Measurements from ENCODE around the gene RTN3.

RTN3 gene

GRCh38 chr11:63699896-63700295 is 18.6 kb downstream of the RTN3 start:
- Mint-ChIP-seq H3K27me3 (no peaks in the 10 kb centered on the region), H3K4me1 (peaks cover 13% of the 10 kb centered on the region), H3K27ac (no peak overlapping the region), H3K4me3 (no peak overlapping the region), H3K9me3 (no peaks in the 10 kb centered on the region), H3K36me3 (peaks cover 5% of the 10 kb centered on the region)
- DNase-seq (ENCODE audit: low spot score in 2 of 2) (no peak), ATAC-seq (ENCODE audit: low read depth) (no peak)

GRCh38 chr11:63705526-63705925 is 24.2 kb downstream of the RTN3 start:
- no peak for ATAC-seq (ENCODE audit: low read depth)
- H3K27ac Mint-ChIP-seq: no peak overlapping the region
- peaks cover 2% of the 10 kb centered on the region for H3K36me3 Mint-ChIP-seq
- no peaks in the 10 kb centered on the region for H3K27me3 Mint-ChIP-seq
- no peak overlapping the region for H3K4me3 Mint-ChIP-seq
- peaks cover 5% of the 10 kb centered on the region for H3K4me1 Mint-ChIP-seq
- H3K9me3 Mint-ChIP-seq: no peaks in the 10 kb centered on the region
- no peak for DNase-seq (ENCODE audit: low spot score in 2 of 2)

DNA sequence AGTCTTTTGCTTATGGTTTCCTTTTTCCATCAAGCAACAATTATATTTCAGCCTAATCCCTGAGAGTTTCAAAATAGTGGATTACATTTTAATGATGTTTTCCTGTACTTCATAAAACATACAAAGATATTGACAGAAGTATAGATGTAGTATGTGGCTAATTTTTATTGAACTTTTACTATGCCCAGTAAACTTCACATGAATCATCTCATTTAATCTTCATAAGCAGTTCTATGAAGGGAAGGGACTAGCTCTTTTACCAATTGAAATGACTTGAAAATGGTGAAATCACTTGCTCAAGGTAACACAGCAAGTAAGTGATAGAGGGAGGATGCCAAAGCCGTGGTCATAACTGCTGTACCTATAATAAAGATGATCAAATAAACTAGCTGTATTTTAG is 27.5 kb downstream of the RTN3 start:
- H3K27ac Mint-ChIP-seq: no peak overlapping the region
- no peak overlapping the region for H3K4me3 Mint-ChIP-seq
- no peak for DNase-seq (ENCODE audit: low spot score in 2 of 2)
- no peaks in the 10 kb centered on the region for H3K36me3 Mint-ChIP-seq
- ATAC-seq (ENCODE audit: low read depth): no peak
- no peaks in the 10 kb centered on the region for H3K27me3 Mint-ChIP-seq
- peaks cover 3% of the 10 kb centered on the region for H3K4me1 Mint-ChIP-seq
- H3K9me3 Mint-ChIP-seq: no peaks in the 10 kb centered on the region

GRCh38 chr11:63709336-63709884 is 28.1 kb downstream of the RTN3 start:
- H3K4me3 Mint-ChIP-seq: no peak overlapping the region
- no peak overlapping the region for H3K27ac Mint-ChIP-seq
- no peaks in the 10 kb centered on the region for H3K27me3 Mint-ChIP-seq
- H3K36me3 Mint-ChIP-seq: peaks cover 1% of the 10 kb centered on the region
- peaks cover 3% of the 10 kb centered on the region for H3K4me1 Mint-ChIP-seq
- H3K9me3 Mint-ChIP-seq: no peaks in the 10 kb centered on the region
- no peak for ATAC-seq (ENCODE audit: low read depth)
- DNase-seq (ENCODE audit: low spot score in 2 of 2): no peak

DNA sequence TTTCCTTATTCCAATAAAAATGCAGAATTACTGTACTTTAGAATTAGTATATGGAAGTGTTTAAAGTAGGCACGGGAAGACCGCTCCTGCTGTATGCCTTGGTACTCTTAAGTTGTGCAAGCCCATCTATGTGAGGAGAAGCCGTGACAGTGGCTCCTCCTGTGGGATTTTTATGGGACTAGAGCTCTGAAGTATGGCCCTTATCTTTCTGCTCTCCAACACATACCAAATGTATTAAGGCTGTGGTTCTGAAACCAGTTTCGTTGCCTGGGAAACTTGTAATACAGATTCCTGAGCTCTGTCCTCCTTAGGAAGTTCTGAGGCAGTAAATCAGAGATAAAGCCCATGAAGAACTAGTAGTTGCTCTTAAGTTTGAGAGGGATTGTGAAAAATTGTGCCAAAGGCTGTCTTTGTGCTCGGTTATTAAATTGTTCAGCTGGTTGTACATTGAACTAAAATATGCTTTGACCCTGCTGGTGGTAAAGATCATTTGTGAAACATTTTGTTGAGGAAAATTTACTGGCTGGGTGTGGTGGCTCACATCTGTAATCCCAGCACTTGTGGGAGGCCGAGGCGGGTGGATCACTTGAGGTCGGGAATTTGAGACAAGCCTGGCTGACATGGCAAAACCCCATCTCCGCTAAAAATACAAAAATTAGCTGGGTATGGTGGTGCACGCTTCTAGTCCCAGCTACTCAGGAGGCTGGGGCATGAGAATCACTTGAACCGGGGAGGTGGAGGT is 29.3 kb downstream of the RTN3 start:
- ATAC-seq (ENCODE audit: low read depth) (no peak), DNase-seq (ENCODE audit: low spot score in 2 of 2) (no peak)
- no peaks in the 10 kb centered on the region for H3K9me3 Mint-ChIP-seq
- H3K4me3 Mint-ChIP-seq: no peak overlapping the region
- H3K27me3 Mint-ChIP-seq: no peaks in the 10 kb centered on the region
- no peak overlapping the region for H3K27ac Mint-ChIP-seq
- H3K36me3 Mint-ChIP-seq: peaks cover 3% of the 10 kb centered on the region
- H3K4me1 Mint-ChIP-seq: no peaks in the 10 kb centered on the region

DNA sequence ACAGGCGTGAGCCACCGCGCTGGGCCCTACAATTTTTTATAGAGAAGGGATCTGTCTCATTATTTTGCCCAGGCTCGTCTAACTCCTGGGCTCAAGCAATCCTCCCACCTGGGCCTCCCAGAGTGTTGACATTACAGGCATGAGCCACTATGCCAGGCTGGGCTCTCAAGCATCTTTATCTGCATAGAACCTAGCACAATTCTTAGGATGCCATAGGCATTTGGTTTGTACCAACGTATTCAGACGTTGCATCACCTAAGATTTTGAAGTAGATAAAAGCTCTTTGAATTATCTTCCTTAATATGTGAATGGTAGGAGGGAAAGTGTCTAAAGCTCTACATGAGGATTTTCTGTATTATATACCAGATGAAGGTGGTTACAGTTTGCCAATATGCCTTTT is 30.5 kb downstream of the RTN3 start:
- Mint-ChIP-seq H3K4me3 (no peak overlapping the region), H3K36me3 (peaks cover 3% of the 10 kb centered on the region), H3K27me3 (no peaks in the 10 kb centered on the region), H3K9me3 (no peaks in the 10 kb centered on the region), H3K27ac (no peak overlapping the region), H3K4me1 (no peaks in the 10 kb centered on the region)
- DNase-seq (ENCODE audit: low spot score in 2 of 2) (no peak), ATAC-seq (ENCODE audit: low read depth) (no peak)

DNA sequence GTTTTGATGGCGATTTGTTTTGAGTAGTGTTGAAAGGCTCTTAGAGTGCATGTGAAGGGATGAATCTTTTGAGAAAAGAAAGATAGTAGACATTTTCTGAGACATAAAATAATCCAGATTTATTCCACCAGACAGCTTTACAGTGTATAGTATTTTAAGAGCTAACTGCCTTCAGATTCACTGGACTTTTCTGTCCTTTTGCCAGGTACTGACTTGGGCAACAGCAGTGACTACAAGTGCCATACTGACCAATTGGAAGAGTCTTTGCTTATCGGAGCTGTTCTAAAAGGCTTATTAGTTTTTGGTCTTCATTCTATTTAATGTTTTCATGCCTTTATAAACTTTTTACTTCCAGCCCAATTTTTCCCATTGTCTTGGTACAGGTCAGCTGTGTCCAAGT is 32.5 kb downstream of the RTN3 start:
- no peak overlapping the region for H3K4me3 Mint-ChIP-seq
- H3K27ac Mint-ChIP-seq: no peak overlapping the region
- no peaks in the 10 kb centered on the region for H3K9me3 Mint-ChIP-seq
- no peaks in the 10 kb centered on the region for H3K27me3 Mint-ChIP-seq
- peaks cover 4% of the 10 kb centered on the region for H3K36me3 Mint-ChIP-seq
- no peak for ATAC-seq (ENCODE audit: low read depth)
- no peaks in the 10 kb centered on the region for H3K4me1 Mint-ChIP-seq
- DNase-seq (ENCODE audit: low spot score in 2 of 2): no peak

DNA sequence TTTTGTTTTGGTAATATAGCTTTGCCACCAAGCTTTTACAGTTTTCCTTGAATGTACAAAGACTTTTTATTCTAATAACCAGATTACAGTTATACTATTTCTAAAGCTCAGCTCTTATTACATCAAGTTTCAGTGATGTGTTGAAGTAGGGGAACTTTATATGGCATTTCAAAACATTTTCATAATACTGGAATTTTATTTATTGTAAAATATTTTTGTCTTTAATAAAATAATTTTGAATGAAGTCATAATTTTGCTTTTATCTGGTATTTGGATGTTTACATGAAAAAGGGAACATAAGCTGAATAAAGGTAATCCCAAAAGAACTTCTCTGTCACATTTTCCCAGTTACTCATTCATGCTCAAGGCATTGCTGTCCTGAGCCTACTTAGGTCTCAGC is 34.7 kb downstream of the RTN3 start:
- H3K27ac Mint-ChIP-seq: no peak overlapping the region
- H3K9me3 Mint-ChIP-seq: no peaks in the 10 kb centered on the region
- peaks cover 5% of the 10 kb centered on the region for H3K36me3 Mint-ChIP-seq
- H3K4me3 Mint-ChIP-seq: no peak overlapping the region
- no peak for DNase-seq (ENCODE audit: low spot score in 2 of 2)
- no peak for ATAC-seq (ENCODE audit: low read depth)
- H3K4me1 Mint-ChIP-seq: no peaks in the 10 kb centered on the region
- no peaks in the 10 kb centered on the region for H3K27me3 Mint-ChIP-seq

- Mint-ChIP-seq H3K9me3 (no peaks in the 10 kb centered on the region), H3K27ac (no peak overlapping the region), H3K4me3 (no peak overlapping the region), H3K4me1 (no peaks in the 10 kb centered on the region), H3K27me3 (no peaks in the 10 kb centered on the region), H3K36me3 (peaks cover 5% of the 10 kb centered on the region)
- DNase-seq (ENCODE audit: low spot score in 2 of 2): no peak
- ATAC-seq (ENCODE audit: low read depth): no peak
Measured at GRCh38 chr11:63719001-63719400, 37.7 kb downstream of the RTN3 start.

- DNase-seq (ENCODE audit: low spot score in 2 of 2) (no peak), ATAC-seq (ENCODE audit: low read depth) (no peak)
- no peaks in the 10 kb centered on the region for H3K27me3 Mint-ChIP-seq
- peaks cover 3% of the 10 kb centered on the region for H3K36me3 Mint-ChIP-seq
- no peak overlapping the region for H3K27ac Mint-ChIP-seq
- H3K4me1 Mint-ChIP-seq: no peaks in the 10 kb centered on the region
- no peak overlapping the region for H3K4me3 Mint-ChIP-seq
- H3K9me3 Mint-ChIP-seq: no peaks in the 10 kb centered on the region
Measured at GRCh38 chr11:63719987-63720386, 38.7 kb downstream of the RTN3 start.

- DNase-seq (ENCODE audit: low spot score in 2 of 2) (no peak), ATAC-seq (ENCODE audit: low read depth) (no peak)
- Mint-ChIP-seq H3K36me3 (peaks cover 3% of the 10 kb centered on the region), H3K4me1 (no peaks in the 10 kb centered on the region), H3K9me3 (no peaks in the 10 kb centered on the region), H3K27me3 (no peaks in the 10 kb centered on the region), H3K27ac (no peak overlapping the region), H3K4me3 (no peak overlapping the region)
Measured at GRCh38 chr11:63720611-63721010, 39.3 kb downstream of the RTN3 start.

DNA sequence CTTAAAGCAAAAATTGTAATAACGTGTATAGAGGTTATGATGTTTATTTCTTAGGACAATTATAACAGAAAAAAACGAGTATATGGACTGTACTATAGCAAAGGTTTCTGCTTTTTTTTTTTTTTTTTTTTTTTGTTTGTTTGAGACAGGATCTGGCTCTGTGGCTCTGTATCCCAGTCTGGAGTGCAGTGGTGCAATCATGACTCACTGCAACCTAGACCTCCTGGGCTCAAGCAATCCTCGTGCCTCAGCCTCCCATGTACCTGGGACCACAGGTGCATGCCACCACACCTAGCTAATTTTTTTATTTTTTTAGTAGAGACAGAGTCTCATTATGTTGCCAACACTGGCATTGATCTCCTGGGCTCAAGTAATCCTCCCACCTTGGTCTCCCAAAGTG is 48.0 kb downstream of the RTN3 start:
- Mint-ChIP-seq H3K27me3 (no peaks in the 10 kb centered on the region), H3K27ac (no peak overlapping the region), H3K4me3 (no peak overlapping the region), H3K36me3 (no peaks in the 10 kb centered on the region), H3K9me3 (no peaks in the 10 kb centered on the region), H3K4me1 (no peaks in the 10 kb centered on the region)
- ATAC-seq (ENCODE audit: low read depth): no peak
- DNase-seq (ENCODE audit: low spot score in 2 of 2): no peak

DNA sequence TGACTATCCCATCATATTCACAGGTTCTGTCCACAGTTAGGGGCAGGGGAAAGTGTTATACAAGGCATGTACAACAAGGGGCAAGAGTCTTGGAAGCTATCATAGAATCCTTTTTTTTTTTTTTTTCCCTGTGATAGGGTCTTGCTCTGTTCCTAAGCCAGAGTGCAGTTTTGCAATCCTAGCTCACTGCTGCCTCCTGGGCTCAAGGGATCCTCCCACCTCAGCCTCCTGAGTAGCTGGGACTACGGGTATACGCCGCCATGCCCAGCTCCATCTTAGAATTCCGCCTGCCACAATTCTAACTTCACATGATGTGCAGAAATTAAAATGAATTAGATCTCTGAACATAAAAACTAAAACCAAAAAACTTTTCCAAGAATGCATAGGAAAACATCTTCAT is 55.6 kb downstream of the RTN3 start:
- H3K9me3 Mint-ChIP-seq: no peaks in the 10 kb centered on the region
- H3K4me1 Mint-ChIP-seq: peaks cover 4% of the 10 kb centered on the region
- no peak overlapping the region for H3K4me3 Mint-ChIP-seq
- no peak overlapping the region for H3K27ac Mint-ChIP-seq
- H3K27me3 Mint-ChIP-seq: no peaks in the 10 kb centered on the region
- DNase-seq (ENCODE audit: low spot score in 2 of 2) (no peak), ATAC-seq (ENCODE audit: low read depth) (no peak)
- no peaks in the 10 kb centered on the region for H3K36me3 Mint-ChIP-seq

DNA sequence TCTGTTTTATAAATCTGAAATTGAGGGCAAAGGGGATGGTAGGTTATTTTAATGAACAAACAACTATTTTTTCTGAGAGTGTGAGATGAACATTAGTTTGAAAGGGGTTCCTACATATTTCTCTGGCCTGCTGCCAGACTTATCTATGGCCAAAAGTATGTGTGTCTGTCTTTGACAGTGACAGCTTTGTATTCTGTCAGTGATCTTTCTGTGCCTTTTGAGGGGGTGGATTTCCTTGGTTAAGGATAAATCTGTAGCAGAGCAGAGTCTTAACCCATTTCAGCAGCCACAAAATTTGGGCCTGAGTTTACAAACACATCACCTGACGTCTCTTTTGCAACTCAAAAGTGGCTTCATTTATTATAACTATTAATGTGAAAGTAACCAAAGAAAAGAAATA is 56.4 kb downstream of the RTN3 start:
- Mint-ChIP-seq H3K36me3 (no peaks in the 10 kb centered on the region), H3K27ac (no peak overlapping the region), H3K27me3 (no peaks in the 10 kb centered on the region), H3K4me1 (peaks cover 4% of the 10 kb centered on the region), H3K4me3 (no peak overlapping the region), H3K9me3 (no peaks in the 10 kb centered on the region)
- no peak for DNase-seq (ENCODE audit: low spot score in 2 of 2)
- ATAC-seq (ENCODE audit: low read depth): no peak

GRCh38 chr11:63738720-63739360 is 57.5 kb downstream of the RTN3 start:
- Mint-ChIP-seq H3K4me3 (no peak overlapping the region), H3K27ac (no peak overlapping the region), H3K27me3 (no peaks in the 10 kb centered on the region), H3K9me3 (no peaks in the 10 kb centered on the region), H3K4me1 (peaks cover 4% of the 10 kb centered on the region), H3K36me3 (no peaks in the 10 kb centered on the region)
- DNase-seq (ENCODE audit: low spot score in 2 of 2): peak; percentile 52 to 55
- ATAC-seq (ENCODE audit: low read depth): no peak

Measured in memory B cell (primary cell).